Stimulated activated CD8-positive, alpha-beta memory T cell treated with anti-CD3 and anti-CD28 coated beads, Interleukin-4, amount 100 ng/mL, for 48 hours (primary cell): ENCODE results near the gene SNAP25.

ENCODE experiments used
- DNase-seq: peaks from one replicate; pipeline ENCODE4 v3.0.0-alpha.2; 2020

SNAP25 gene

DNA sequence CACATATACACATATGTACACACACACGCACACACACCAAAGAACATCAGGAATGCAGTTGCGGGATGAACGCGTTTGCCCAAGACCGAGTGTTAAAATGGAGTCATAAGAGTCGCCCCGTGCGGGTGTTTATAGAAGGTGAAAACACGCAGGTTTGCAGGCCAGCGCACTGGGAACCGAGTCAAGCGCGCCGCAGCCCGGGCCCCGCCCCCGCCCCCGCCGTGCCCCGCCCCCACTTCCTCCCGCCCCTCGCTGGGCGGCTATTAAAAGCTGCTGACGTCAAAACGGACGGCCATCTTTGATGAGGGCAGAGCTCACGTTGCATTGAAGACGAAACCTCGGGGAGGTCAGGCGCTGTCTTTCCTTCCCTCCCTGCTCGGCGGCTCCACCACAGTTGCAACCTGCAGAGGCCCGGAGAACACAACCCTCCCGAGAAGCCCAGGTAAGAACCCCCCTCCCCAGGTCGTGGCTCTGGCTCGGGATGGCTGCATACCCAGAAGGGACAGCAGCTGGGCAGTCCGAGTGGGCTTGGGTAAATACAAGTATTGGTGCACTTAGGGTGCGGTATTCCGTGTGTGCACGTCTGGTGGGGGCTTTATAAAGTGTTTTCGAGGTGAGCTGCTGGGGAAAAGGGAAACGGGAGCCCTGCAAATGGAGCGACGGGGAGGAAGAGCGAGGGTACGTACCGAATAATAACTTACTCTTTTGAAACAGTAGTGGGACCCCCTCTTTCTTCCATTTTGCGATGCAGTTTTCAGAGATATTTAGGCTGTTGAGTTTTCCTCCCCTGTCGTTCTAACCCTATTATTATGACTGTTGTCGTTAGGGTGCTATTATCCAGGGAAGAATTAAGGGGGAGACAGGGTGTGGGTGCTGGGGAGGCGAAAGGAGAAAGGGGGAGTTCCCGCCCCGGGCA lies at the start of gene SNAP25:
TSS of gene SNAP25 (plus strand) at position 295 of the 916 bp plus-strand sequence. CDS start 56,662 bp downstream, outside the sequence.
- DNase-seq: peak; percentile 59

- DNase-seq: no peak
These were observed 48.9 kb upstream of the SNAP25 start for GRCh38 chr20:10169752-10170151.

GRCh38 chr20:10170261-10170660 lies 48.4 kb upstream of the SNAP25 start:
- DNase-seq: no peak

DNA sequence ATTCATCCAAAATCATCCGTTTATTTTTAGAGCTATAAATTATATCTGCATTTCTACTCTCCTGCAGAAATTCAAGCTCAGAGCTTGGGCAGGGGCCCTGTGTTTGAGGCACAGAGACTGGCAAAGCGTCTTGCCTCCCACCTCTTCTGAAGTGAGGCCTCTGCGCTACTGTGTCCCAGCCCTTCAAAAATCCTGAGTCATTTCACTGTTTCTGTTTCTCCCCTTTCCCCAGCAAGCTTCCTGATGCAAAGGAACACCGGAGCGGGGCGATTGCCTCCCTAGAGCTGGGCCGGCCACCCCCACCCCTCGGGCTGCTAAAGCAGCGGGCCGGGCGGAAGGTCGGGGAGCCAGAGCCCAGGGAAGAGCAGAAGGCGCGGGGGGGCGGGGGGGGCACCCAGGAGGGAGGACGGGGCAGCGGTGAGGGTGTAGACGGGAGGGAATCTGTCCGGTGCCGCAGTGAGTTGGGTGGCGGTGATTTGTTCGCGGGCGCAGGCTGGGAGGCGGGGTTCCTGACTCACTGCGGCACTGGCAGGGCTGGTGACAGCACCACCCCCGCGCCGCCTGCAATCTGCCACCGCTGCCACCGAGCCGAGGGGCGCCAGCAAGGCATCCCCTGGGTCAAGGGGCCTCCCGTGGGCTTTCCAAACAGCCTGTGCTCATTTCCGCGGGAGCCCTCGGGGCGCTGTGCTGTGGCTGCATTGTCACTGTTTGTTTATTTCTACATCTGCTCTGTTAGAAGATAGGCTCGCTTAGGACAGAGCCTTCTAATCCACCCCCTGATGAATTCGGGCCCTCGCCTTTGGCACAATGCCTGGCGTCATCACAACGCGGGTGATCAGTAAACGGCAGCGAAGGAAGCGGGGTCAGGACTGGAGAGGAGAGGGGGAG lies 46.5 kb upstream of the SNAP25 start:
- DNase-seq: peak; percentile 68

DNA sequence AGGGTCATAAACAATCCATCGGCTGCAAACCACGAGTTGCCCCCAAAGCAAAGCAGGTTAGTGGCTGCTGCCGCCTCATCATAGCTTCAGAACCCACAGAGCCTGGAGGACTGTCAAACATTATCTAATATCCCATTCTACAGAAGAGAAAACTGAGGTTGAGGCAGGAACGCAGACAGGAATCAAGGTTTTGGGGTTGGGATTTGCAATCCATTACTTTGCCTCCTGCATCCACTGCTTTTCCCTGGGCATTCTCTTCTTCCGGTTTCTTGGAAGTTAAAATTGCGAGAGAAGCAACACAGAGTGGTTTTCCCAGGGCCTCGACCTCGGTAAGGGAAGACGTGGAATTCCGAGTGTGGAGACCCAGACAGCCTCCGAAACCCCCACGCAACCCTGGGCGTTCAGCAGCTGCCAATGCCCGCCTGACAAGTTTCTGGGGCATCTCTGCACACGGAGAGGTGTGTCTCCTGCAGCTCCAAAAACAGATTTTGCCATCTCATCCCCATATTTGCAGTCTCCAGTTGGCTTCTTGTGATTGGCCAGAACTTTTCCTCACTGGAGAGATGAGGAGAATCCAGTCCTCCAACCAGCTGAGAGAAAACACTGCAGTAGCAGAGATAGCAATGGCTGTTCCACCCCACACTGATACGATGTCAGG lies 45.5 kb upstream of the SNAP25 start:
- no peak for DNase-seq

GRCh38 chr20:10174400-10174799 lies 44.2 kb upstream of the SNAP25 start:
- no peak for DNase-seq

- DNase-seq: no peak
These were observed 41.3 kb upstream of the SNAP25 start for GRCh38 chr20:10177326-10177725.

DNA sequence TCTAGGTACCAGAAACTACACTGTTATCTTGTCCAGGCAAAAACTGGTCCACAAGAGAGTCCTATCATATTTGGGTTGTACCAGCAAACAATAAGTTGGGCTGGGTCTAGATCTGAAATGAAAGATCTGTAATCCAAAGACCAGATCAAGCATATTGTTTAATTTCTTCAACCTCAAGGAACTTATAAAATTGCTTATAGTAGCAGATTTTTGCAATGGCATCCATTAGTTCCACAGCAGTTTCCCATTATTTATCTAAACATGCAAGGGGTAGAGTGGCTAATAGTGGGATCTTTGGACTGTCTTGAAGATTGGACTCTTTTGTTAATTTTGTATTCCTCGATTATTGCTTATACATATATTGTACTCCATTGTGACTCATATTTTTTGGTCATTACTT lies 40.5 kb upstream of the SNAP25 start:
- no peak for DNase-seq

- no peak for DNase-seq
These were observed 39.8 kb upstream of the SNAP25 start for GRCh38 chr20:10178727-10179313.

GRCh38 chr20:10179574-10180298 lies 38.9 kb upstream of the SNAP25 start:
- no peak for DNase-seq

- DNase-seq: no peak
These were observed 37.9 kb upstream of the SNAP25 start for GRCh38 chr20:10180651-10181235.

- DNase-seq: no peak
These were observed 32.7 kb upstream of the SNAP25 start for GRCh38 chr20:10185741-10186558.

- DNase-seq: no peak
These were observed 28.2 kb upstream of the SNAP25 start for GRCh38 chr20:10190456-10190855.

DNA sequence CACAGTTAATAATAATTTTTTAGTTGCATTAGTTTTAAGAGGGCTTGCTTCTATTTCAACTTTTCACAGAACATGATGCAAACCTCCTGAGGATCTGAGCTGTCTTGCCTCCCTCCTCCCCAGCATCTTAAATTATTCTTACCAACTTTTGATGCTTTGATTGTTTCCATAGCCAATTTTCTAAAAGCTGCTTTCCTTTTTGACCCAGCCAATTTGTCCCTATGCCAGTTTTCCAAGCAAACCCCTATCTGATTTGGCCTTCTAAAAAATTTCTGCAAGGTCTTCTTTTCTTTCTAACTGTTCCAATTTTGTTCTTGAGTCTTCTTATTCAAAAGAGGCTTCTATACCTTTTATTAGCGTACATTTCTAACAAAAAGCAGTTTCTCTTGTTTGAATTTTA lies 26.5 kb upstream of the SNAP25 start:
- no peak for DNase-seq

- no peak for DNase-seq
These were observed 24.5 kb upstream of the SNAP25 start for GRCh38 chr20:10194166-10194565.

DNA sequence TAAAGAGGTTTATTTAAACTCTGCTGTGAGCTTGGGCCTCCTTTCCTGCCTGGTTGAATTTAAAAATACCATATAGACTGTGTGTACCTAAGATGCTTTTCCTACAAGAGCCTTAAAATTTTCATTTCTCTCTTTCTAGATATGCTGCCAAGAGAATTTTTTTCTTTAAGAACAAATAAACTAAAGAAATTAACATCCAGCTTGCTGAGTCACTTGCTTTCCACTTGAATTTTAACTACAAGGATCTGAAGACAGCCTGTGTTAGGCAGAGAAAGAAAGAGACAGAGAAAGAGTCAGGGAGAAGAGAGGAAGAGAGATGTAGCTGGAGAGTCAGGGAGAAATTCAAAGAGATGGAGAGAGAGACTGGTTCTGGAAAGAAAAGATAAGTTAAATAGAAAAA lies 18.3 kb upstream of the SNAP25 start:
- no peak for DNase-seq

GRCh38 chr20:10201321-10201870 lies 17.2 kb upstream of the SNAP25 start:
- DNase-seq: no peak

DNA sequence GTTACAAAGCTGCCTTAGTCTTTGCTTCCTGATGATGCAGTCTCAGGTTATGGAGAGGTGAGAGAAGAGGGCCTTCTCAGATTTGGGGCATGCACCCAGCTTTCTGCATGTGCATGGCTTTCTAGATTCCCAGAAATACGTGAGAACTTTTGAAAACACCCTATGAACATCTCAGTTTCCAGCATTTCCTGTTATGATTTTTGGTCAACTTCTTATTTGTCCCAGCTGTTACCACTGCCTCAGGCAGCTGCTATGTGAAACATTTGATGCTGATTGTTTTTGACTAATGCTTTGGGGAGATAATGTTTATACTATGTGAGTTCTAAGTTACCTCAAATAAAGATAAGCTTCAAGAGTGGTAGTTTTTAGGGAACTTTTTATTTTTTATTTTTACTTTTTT lies 9.5 kb upstream of the SNAP25 start:
- no peak for DNase-seq

DNA sequence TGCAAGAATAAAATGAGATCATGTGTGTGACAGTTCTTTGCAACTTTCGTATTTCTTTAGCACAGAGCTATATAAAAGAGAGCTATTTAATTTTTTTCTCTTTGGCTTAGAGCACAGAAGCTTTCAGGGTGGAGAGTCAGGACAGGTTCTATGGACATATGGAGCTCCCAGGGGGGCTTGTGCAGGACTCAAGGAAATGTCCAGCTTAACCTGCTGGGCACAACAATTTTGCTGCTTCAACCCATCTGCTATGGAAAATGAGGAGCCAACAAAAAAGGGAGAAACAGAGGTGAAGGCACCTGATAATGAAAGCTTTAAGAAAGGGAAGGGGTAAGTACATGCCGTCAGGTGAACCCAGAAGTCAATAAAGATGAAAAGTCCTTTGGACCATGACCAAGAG lies 5.1 kb upstream of the SNAP25 start:
- DNase-seq: no peak

GRCh38 chr20:10216146-10216791 lies 2.4 kb upstream of the SNAP25 start:
- DNase-seq: no peak
